HCT116 (cell line): Measurements from ENCODE around the gene CEACAM6. TPM values are rescaled to one million over a fixed set of nuclear protein-coding genes. Genes with fewer than 3 reads are reported as not detected.

ENCODE experiments used
- ATAC-seq: fragments of 200-7000 bp; cut with Tn5 transposase; 2 replicates; pipeline ENCODE4 v1.9.1; 2020; ENCODE audit warnings: mild to moderate bottlenecking, moderate library complexity
- BruUV-seq: library from RNA; stranded (reverse); fragments of 400-500 nt; replicated peaks from 2 replicates; lab custom pipeline; 2021; lab: Mats Ljungman, UMichigan
- CTCF ChIA-PET: fragments of 300-600 bp; sonication (Branson Sonifier 250); formaldehyde crosslinking; loops from one replicate; lab custom pipeline; 2021; ENCODE audit warnings: antibody characterized with exemption; lab: Charles Lee
- POLR2A ChIA-PET: fragments of 300-600, 350-600 bp; sonication (Branson Sonifier 250); formaldehyde crosslinking; loops from one replicate; lab custom pipeline; 2021; ENCODE audit warnings: antibody characterized with exemption; lab: Charles Lee
- RAD21 ChIA-PET, 2 experiments: fragments of 300-600 bp; sonication (Branson Sonifier 250); formaldehyde crosslinking; loops; one replicate each; lab custom pipeline; 2023; ENCODE audit warnings: low total read pairs in 2 of 2; ENCODE audit not compliant: uncharacterized antibody in 2 of 2, unreplicated experiment in 2 of 2, low non-redundant PET in 1 of 2; lab: Charles Lee
- DNase-seq: peaks from one replicate; pipeline ENCODE4 v3.0.0-alpha.2; 2010; ENCODE audit warnings: low read depth, low spot score
- H2AFZ ChIP-seq: fragments of 200-600 bp; shearing (Covaris generic), sonication (generic); 2 replicates; pipeline ENCODE4 v1.6.1; 2017; ENCODE audit warnings: low read depth, mixed run types, mixed read lengths, antibody characterized with exemption, low read length; ENCODE audit not compliant: poor library complexity, severe bottlenecking
- H3K27ac ChIP-seq: 2 replicates; pipeline ENCODE4 v1.5.1; 2012; ENCODE audit warnings: low read depth, low read length
- H3K27me3 ChIP-seq: fragments of 200-600 bp; sonication (generic); 2 replicates; pipeline ENCODE4 v1.6.1; 2016; ENCODE audit warnings: mixed run types, low read length, mixed read lengths; ENCODE audit not compliant: insufficient read depth
- H3K36me3 ChIP-seq, 2 experiments: fragments of 200-500 bp in 1 of 2; fragments of 200-600 bp in 1 of 2; sonication (Bioruptor generic) in 1 of 2; sonication (generic) in 1 of 2; 2 replicates each; pipeline versions ENCODE4 v1.5.1 to v1.6.1; 2014 to 2016; ENCODE audit warnings: low read length in 2 of 2, inconsistent platforms in 1 of 2, mixed read lengths in 1 of 2, mixed run types in 1 of 2; ENCODE audit not compliant: insufficient read depth in 2 of 2, control insufficient read depth in 1 of 2
- H3K4me1 ChIP-seq, 2 experiments: fragments of 200-600 bp in 1 of 2; sonication (generic) in 1 of 2; 2 replicates each; pipeline versions ENCODE4 v1.5.1 to v1.6.1; 2012 to 2017; ENCODE audit warnings: low read length in 2 of 2, inconsistent platforms in 1 of 2, mild to moderate bottlenecking in 1 of 2, mixed read lengths in 1 of 2, mixed run types in 1 of 2, moderate library complexity in 1 of 2; ENCODE audit not compliant: insufficient read depth in 2 of 2, control insufficient read depth in 1 of 2
- H3K4me2 ChIP-seq: fragments of 200-600 bp; sonication (generic); 2 replicates; pipeline ENCODE4 v1.6.1; 2017; ENCODE audit warnings: mixed run types, low read length, mixed read lengths
- H3K4me3 ChIP-seq, 2 experiments: fragments of 200-600 bp in 1 of 2; sonication (generic) in 1 of 2; replicated peaks in 1 of 2; 2 replicates each; pipeline ENCODE4 v1.5.1; 2011 to 2016; ENCODE audit warnings: low read length in 2 of 2, control low read depth in 1 of 2, low read depth in 1 of 2, mild to moderate bottlenecking in 1 of 2, mixed read lengths in 1 of 2, mixed run types in 1 of 2
- H3K79me2 ChIP-seq: fragments of 200-600 bp; sonication (generic); 2 replicates; pipeline ENCODE4 v1.6.1; 2017; ENCODE audit warnings: mild to moderate bottlenecking, mixed run types, low read length, moderate library complexity, mixed read lengths; ENCODE audit not compliant: insufficient read depth
- H3K9ac ChIP-seq: fragments of 200-600 bp; sonication (generic); 2 replicates; pipeline ENCODE4 v1.6.1; 2016; ENCODE audit warnings: low read length, mixed read lengths
- H3K9me2 ChIP-seq: fragments of 200-600 bp; sonication (generic), shearing (Covaris generic); 2 replicates; pipeline ENCODE4 v1.6.1; 2017; ENCODE audit warnings: mixed run types, mild to moderate bottlenecking, moderate library complexity; ENCODE audit not compliant: insufficient read depth
- H3K9me3 ChIP-seq, 2 experiments: fragments of 200-500 bp in 1 of 2; fragments of 200-600 bp in 1 of 2; sonication (Bioruptor generic) in 1 of 2; sonication (generic) in 1 of 2; 2 replicates each; pipeline ENCODE4 v1.6.1; 2014 to 2017; ENCODE audit warnings: low read length in 2 of 2, mixed read lengths in 2 of 2, inconsistent platforms in 1 of 2, low read depth in 1 of 2, mild to moderate bottlenecking in 1 of 2, mixed run types in 1 of 2, moderate library complexity in 1 of 2; ENCODE audit not compliant: control insufficient read depth in 1 of 2, insufficient read depth in 1 of 2
- H4K20me1 ChIP-seq: fragments of 200-600 bp; sonication (generic), shearing (Covaris generic); 2 replicates; pipeline ENCODE4 v1.6.1; 2017; ENCODE audit warnings: mixed run types, mild to moderate bottlenecking, moderate library complexity; ENCODE audit not compliant: insufficient read depth
- CBX3 ChIP-seq: IDR thresholded peaks from 2 replicates; pipeline ENCODE4 v1.6.1; 2012; ENCODE audit warnings: low read depth
- CTCF ChIP-seq, 3 experiments: fragments of 200-600 bp in 1 of 3; sonication (generic) in 1 of 3; IDR thresholded peaks in 2 of 3; conservative IDR thresholded peaks in 1 of 3; 2 replicates each; pipeline ENCODE4 v1.5.1; 2012 to 2017; ENCODE audit warnings: low read depth in 2 of 3, low read length in 2 of 3, antibody characterized with exemption in 1 of 3, borderline replicate concordance in 1 of 3, control low read depth in 1 of 3, mild to moderate bottlenecking in 1 of 3, mixed read lengths in 1 of 3, mixed run types in 1 of 3, moderate library complexity in 1 of 3; ENCODE audit not compliant: insufficient read depth in 1 of 3
- JUND ChIP-seq: IDR thresholded peaks from 2 replicates; pipeline ENCODE4 v1.6.1; 2012
- MAX ChIP-seq: IDR thresholded peaks from 2 replicates; pipeline ENCODE4 v1.6.1; 2012
- POLR2AphosphoS5 ChIP-seq: IDR thresholded peaks from 2 replicates; pipeline ENCODE4 v1.6.1; 2011; ENCODE audit warnings: mild to moderate bottlenecking, low read depth, low read length, moderate library complexity
- REST ChIP-seq: IDR thresholded peaks from 2 replicates; pipeline ENCODE4 v1.6.1; 2012; ENCODE audit warnings: low read depth
- SRF ChIP-seq: IDR thresholded peaks from 2 replicates; pipeline ENCODE4 v1.6.1; 2012; ENCODE audit warnings: low read depth
- intact Hi-C: fragments of 100-400 bp; cut with micrococcal nuclease; formaldehyde crosslinking; loops from 2 replicates; pipeline ENCODE4 v1.10.0; 2022
- total RNA-seq: library from RNA; stranded (reverse); gene quantifications from one replicate; pipeline ENCODE4 v1.2.1, GENCODE V29; 2021; ENCODE audit not compliant: unreplicated experiment

Gene CEACAM6
- total RNA-seq, 1 experiment from 2014 or later: 0.59 TPM

- H2AFZ ChIP-seq: no peak overlapping the region
- intact Hi-C loops: loop anchor here (5.0 to 10.0 kb wide), 2 partner anchors 77 to 245 kb away; partner anchors contain the start of gene RABAC1
- CTCF ChIA-PET: no interaction called here
Observed at GRCh38 chr19:41709951-41710645, 45.2 kb upstream of the CEACAM6 start.

More at GRCh38 chr19:41709951-41710645, 45.2 kb upstream of the CEACAM6 start:
- Histone ChIP-seq H3K79me2 (no peaks in the 10 kb centered on the region), H3K27ac (no peak overlapping the region), H3K4me2 (no peak overlapping the region), H3K4me3 (no peak overlapping the region), H4K20me1 (no peaks in the 10 kb centered on the region), H3K9me2 (no peaks in the 10 kb centered on the region), H3K9me3 (no peaks in the 10 kb centered on the region), H3K9ac (no peak overlapping the region), H3K27me3 (peaks cover 47% of the 10 kb centered on the region), H3K4me1 (0 out of 4 replicates have a peak, but pooled peaks cover 0 to 4% of the 10 kb centered on the region in 2 experiments), H3K36me3 (no peaks in the 10 kb centered on the region)
- no peak for ATAC-seq
- RAD21 ChIA-PET: no interaction called here
- TF ChIP-seq POLR2AphosphoS5 (no peak), CTCF (IDR thresholded peaks at IDR 0.05 in 2 of 3, conservative IDR thresholded peaks at IDR 0.05 in 1 of 3; ENCODE audit: borderline replicate concordance in 1 of 3, insufficient read depth in 1 of 3, low read depth in 2 of 3, low read length in 2 of 3) (no peak), REST (no peak), JUND (no peak), CBX3 (no peak), SRF (no peak), MAX (no peak)
- POLR2A ChIA-PET: interaction anchor here (1.4 kb wide), 1 partner anchor 8 kb away, joined by 3 read pairs; no protein-coding TSS in a partner anchor
- no peak for DNase-seq
- BruUV-seq: no TSS peak
